HG02571 (cell line): ENCODE measurements around the gene RAB3D.

Experiments
- ATAC-seq: cut with Tn5 transposase; IDR thresholded peaks from one replicate; pipeline ENCODE4 v1.9.1; 2021; ENCODE audit warnings: mild to moderate bottlenecking, moderate library complexity; ENCODE audit not compliant: unreplicated experiment

Gene RAB3D

DNA sequence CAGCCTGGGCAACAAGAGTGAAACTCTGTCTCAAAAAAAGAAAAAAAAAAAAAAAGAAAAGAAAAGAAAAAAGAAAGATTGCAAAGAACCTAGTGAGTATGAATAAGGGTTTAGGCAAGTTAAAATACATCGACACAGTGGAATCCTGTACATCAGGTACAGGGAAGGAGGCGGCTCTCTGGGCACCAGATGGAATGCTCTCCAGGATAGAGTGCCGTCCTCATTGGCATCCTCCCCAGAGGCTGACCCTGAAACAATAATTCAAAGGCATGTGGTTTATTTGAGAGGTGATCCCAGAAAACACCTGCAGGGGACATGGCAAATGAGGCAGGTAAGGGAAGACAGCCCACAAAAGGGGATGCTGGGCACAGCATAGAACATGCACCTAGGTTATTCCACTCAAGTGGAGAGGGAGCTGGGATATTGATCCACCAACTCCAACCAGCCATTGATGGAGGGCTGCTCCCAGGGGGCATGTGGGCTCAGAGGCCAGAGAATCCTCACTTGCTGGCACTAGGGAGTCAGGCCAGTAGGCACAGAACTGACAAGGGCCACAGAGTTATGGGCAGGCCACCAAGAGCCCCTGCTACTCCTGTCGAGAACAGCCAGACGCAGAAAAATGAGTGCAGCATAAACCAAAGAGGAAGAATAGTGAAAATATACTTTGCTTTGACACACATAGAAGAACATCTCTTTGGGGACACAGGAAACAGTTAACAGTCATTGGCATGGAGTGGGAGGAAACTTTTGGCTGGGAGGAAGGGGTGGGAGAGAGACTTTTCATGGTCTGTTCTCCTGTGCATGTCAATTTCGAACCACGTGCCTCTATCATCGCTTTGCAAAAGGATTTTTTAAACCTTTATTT, 39.3 kb downstream of the RAB3D start:
- no peak for ATAC-seq

DNA sequence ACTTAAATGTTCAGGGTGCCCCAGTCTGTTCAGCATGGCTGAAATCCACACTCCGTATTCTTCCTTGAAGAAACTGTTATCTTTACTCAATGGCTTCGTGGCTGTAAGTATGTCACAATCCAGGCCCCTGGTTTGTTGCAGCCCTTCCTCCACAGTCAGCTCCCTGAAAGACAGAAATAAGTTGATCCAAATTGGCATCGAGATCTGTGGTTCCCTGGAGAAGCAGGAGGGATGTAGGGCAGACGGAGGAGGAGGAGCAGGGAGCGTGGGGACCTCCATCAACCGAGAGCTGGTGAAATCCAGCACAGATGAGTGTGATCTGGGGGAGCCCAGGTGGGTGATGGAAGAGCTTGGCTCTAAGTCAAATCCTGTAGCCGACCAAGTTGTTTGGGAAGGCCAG, 43.2 kb downstream of the RAB3D start:
- ATAC-seq: no peak

DNA sequence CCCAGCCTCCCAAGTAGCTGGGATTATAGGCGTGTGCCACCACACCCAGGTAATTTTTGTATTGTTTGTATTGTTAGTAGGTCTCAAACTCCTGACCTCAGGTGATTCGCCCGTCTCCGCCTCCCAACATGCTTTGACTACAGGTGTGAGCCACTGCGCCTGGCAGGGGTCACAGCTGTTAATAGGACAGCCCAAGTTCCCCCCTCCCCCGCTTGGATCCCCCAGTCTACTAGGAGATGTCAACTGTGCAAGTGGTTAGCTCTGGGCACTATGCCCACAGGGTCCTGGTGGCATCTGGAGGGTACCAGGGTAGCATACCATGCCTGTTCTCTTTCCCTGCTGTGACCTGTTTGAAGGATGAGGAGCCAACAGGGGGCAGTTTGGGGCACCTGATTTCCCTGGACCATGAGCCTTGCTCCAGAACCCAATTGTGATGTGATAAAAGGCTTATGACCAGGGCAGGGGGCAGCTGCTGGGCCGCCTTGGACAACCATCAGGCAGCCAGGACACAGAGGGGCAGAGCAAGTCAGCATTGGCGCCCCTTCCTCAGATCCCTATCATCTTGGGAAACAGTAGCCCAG, 43.7 kb downstream of the RAB3D start, which contains the start of gene TSPAN16:
TSS of gene TSPAN16 (plus strand) at position 496 of the 581 bp plus-strand sequence. CDS start 138 bp downstream, outside the sequence.
- ATAC-seq: no peak

DNA sequence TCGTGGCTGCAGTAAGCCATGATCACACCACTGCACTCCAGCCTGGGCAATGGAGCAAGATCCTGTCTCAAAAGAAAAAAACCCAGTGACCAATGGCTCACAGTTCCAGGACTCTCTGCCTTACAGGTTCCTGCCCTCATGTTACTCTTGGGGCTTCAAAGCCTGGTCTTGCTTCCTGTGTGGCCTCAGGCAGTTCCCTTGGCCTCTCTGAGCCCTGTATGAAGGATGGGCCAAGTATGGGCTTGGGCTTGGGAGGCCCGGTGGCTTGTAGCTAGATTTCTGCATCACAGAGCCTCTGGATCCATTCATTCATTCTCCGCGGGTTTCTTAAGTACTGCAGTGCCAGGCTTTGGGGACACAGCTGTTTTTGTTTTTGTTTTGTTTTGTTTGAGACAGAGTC, 44.3 kb downstream of the RAB3D start:
- no peak for ATAC-seq

DNA sequence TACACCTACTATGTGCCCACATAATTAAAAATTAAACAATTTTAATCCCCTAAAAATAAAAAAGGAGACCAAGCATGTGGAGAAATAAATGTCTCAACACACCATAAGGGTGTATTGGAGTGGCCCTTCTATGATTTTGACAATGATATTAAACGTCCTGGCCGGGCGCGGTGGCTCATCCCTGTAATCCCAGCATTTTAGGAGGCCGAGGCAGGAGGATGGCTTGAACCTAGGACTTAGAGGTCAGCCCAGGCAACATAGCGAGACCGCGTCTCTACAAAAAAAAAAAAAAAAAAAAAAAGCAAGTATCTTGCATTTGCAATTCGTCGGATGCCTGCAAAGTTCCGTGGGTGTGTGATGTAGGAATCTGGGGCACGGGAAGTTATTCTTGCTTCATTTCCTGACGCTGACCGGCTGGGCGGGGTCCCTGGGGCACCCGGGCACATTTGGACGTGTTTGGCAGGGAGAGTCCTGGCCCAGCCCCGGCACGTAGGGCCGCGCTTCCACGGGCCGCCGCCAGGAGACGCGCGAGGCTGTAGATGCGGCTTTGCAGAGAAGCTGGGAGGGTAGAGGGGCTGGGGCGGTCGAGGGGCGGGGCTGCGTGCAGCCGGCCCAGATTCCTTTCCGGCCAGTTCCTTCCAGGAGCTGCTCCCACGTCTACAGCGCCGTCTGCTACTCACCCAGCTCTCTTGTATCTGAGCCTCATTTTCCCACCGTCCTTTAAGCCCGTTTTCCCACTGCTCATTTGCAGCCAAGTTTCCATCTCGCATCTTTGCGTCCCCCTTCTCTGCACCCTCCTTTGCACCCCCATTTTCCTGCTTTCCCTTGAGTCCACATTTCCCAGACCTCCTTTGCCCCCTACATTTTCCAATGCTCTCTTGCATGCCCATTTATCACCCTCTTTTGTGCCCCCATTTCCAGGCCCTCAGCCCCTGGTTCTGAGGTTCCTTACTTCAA, 45.7 kb downstream of the RAB3D start:
- no peak for ATAC-seq

DNA sequence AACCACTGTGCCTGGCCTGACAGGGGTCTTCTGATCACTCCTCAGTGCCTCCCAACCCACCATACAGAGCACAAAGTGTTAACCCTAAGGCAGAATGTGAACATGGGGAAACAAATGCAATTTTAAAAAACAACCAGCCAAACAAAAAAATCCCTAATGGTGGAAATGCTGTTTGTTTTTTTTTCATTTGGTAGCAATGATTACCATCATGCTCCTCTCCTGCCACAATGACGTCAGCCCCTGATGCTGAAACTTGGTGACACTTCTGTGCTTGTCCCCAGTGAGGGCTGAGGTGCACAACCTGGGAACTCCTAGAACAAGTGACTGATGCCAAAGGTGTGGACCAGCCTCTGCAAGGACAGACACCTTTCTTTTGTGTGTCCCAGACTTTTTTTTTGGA, 47.5 kb downstream of the RAB3D start:
- ATAC-seq: no peak

DNA sequence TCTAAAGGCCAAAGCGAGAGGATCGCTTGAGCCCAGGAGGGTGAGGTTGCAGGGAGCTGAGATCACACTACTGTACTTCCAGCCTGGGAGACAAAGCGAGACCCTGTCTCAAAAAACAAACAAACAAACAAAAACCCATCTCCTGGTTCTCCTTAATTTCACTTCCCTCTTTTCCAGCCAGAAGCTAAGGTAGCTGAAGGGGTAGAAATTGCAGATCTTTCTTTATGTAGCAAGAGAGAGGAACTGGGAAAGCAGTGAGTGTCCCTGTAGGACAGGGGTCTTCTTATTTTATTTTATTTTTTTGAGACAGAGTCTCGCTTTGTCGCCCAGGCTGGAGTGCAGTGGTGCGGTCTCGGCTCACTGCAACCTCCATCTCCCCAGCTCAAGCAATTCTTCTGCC, 48.0 kb downstream of the RAB3D start:
- no peak for ATAC-seq

DNA sequence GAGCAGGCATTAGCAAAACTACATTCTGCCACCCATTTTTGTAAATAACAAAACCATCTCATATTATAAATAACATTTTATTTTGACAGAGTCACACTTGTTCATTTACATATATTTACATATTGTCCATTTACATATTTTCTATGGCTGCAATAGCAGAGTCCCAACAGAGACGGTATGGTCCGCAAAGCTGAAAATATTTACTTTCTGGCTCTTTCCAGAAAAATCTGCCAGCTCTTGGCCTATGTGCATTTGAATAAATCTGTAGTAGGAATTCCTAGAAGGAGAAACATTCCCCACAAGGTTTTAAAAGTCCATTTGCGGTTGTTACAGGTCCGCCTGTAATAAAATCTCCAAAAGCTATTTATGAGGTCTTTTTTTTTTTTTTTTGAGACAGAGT, 49.2 kb downstream of the RAB3D start:
- no peak for ATAC-seq

DNA sequence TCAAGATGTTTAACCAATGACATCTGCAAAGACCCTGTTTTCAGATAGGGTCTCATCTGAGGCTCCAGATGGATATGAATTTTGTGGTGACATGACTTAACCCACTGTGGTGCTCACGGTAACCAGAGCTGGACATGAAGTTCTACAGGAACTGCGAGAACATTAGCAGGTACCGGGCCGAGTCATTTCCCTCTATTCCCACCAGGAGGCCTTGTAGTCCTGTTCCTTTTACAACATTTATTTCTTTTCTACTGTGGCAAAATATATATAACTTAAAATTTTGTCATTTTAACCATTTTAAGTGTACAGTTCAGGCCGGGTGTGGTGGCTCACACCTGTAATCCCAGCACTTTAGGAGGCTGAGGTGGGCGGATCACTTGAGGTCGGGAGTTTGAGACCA, 51.1 kb downstream of the RAB3D start:
- ATAC-seq: no peak

DNA sequence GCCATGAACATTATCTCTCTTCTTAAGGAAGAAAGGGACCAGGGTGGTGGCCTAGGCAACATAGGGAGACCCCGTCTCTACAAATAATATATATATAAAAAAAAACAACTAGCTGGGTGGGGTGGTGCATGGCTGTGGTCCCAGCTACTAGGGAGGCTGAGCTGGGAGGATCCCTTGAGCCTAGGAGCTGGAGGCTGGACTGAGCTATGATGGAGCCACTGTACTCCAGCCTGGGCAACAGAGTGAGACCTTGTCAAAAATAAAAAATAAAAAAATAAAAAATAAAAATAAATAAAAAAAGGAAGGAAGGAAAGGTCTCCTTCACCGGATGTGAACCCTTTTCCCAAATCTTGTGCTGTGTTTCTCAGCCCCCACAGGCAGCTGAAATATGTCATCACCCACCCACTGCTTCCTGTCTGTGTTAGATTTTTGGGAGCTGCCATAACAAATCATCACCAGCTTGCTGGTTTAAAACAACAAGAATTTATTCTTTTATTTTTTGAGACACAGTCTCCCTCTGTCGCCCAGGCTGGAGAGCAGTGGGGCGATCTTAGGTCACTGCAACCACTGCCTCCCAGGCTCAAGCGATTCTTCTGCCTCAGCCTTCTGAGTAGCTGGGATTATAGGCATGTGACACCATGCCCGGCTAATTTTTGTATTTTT, 53.0 kb downstream of the RAB3D start:
- no peak for ATAC-seq

DNA sequence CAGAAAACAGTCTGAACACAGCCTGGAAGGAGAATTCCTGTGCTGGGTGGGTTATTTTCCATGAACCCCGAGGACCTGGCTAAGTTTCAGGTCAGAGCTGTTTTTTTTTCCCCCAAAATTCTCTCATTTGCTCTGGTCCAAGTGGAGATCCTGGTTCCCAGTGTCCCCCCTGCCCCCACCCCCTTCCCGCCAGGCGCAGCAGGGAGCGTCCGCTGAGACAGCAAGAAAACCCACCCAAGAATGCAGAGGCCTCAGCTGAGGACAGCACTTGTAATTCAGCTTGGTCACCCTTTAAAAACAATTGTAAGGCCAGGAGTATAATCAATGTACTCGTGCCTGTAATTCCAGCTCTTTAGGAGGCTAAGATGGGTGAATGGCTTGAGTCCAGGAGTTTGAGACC, 54.9 kb downstream of the RAB3D start:
- no peak for ATAC-seq

DNA sequence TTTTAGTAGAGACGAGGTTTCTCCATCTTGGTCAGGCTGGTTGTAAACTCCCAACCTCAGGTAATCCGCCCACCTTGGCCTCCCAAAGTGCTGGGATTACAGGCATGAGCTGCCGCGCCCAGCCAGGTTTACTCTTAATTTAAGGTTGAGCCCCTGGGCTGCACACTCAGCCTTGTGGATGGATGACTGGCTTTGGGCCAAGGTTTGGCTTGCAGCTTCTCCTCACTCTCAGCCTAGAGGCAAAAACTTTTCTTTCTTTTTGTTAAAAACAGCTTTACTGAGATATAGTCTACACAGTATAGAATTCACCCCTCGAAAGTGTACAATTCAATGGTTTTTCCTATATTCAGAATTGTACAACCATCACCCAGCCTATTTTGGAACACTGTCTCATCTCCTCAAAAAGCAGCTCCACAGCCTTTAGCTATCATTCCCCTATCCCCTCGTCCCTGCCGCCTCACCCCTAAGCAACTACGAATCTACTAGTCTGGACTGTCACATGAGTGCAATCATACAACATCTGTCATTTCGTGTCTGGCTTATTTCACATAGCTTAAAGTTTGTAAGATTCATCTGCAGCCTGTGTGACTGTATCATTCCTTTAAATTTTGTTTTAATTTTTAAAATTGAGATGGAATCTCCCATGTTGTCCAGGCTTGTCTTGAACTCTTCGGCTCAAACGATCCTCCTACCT, 58.0 kb downstream of the RAB3D start:
- no peak for ATAC-seq

DNA sequence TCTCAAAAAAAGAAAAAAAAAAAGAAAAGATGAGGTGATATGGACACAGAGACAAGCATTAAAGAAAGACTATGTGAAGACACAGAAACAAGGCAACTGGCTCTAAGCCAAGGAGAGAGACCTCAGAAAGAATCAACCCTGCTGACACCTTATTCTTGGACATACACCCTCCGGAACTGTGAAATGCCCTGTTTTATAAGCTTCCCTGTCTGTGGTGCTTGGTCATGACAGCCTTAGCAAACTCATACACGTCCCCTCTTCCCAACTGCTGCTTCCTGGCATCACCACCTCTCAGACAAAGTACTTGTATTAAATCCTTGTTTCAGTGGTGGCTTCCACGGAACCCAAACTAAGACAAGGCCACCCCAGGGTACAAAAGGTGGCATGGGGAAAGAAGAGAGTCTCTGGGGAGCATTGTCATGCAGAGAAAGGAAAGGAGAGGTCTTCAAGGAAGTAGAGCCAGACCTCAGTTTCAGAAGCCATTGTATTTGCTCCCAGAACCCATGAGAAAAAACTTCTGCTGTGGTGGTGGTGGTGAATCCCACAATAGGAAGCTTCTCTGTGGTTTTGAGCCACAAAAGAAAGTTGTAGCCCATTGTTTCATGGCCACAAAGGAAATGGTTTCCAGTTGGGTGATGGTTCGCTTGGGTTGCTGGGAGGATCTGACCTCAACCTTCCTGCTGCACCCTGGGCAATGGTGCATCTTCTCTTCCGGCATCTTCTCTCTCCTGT, 59.8 kb downstream of the RAB3D start:
- ATAC-seq: no peak

DNA sequence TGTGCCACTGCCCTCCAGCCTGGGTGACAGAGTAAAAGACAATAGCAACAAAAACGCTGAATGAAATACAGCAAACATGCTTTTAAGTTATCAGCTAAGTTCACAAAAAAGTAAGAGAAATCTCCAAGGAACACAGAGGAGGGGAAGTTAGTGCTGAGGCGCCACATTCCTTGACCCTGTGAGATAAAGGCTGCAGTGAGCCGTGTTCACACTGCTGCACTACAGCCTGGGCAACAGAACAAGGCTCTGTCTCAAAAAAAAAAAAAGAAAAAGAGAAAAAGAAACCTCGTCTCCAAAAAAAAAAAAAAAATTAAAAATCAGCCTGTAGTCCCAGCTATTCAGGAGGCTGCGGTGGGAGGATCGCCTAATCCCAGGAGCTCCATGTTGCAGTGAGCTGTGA, 60.8 kb downstream of the RAB3D start:
- ATAC-seq: no peak

DNA sequence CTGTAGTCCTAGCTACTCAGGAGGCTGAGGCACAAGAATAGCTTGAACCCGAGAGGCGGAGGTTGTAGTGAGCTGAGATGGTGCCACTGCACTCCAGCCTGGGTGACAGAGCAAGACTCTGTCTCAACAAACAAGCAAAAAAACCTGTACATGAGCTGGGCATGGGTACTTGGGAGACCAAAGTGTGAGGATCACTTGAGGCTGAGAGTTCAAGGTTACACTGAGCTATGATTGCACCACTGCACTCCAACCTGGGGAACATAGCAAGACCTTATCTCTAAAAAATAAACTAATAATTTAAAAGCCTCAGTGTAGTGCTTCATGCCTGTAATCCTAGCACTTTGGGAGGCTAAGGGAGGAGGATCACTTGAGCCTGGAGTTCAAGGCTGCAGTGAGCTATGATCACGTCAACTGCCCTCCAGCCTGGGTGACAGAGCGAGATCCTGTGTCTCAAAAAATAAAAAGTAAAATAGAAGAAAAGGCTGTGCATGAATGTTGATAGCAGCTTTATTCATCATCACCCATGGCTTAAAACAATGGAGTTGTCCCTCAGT, 64.8 kb downstream of the RAB3D start:
- ATAC-seq: no peak

DNA sequence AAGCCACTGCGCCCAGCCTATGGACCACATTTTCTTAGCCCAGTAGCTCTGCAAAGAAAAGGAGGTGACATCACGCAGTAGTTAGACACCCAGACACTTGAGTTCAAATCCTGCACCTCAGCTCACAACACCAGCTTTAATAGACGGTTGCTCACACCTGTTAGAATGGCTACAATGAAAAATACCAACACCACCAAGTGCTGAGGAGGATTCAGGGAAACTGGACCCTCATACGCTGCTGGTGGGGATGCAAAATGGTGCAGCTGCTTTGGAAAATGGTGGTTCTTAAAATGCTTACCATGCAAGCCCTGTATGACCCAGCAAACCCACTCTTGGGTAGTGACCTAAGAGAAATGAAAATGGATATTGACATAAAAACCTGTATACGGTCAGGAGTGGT, 65.5 kb downstream of the RAB3D start:
- no peak for ATAC-seq

DNA sequence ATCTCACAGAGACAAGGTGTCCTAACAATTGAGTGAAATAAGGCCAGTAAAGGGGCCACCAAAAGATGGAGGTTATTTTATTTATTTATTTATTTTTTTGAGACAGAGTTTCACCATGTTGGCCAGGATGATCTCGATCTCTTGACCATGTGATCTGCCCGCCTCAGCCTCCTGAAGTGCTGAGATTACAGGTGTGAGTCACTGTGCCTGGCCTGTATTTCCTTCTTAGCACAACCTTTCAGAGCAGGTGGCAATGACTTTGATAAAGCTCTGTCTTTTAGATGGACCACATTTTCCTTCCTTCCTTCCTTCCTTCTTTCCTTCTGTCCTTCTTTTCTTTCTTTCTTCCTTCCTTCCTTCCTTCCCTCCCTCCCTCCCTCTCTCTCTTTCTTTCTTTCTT, 66.2 kb downstream of the RAB3D start:
- no peak for ATAC-seq
